HG02870 (cell line): Measurements from ENCODE around the gene HNRNPA3.
"Not testable (repeated sequence)": the region's sequence is repeated elsewhere in the genome, so short reads cannot be mapped to it uniquely, and the experiment has no call there.

ENCODE experiments used
- ATAC-seq: cut with Tn5 transposase; IDR thresholded peaks from one replicate; pipeline ENCODE4 v1.9.1; 2021; ENCODE audit warnings: mild to moderate bottlenecking, moderate library complexity; ENCODE audit not compliant: unreplicated experiment

HNRNPA3 gene

DNA sequence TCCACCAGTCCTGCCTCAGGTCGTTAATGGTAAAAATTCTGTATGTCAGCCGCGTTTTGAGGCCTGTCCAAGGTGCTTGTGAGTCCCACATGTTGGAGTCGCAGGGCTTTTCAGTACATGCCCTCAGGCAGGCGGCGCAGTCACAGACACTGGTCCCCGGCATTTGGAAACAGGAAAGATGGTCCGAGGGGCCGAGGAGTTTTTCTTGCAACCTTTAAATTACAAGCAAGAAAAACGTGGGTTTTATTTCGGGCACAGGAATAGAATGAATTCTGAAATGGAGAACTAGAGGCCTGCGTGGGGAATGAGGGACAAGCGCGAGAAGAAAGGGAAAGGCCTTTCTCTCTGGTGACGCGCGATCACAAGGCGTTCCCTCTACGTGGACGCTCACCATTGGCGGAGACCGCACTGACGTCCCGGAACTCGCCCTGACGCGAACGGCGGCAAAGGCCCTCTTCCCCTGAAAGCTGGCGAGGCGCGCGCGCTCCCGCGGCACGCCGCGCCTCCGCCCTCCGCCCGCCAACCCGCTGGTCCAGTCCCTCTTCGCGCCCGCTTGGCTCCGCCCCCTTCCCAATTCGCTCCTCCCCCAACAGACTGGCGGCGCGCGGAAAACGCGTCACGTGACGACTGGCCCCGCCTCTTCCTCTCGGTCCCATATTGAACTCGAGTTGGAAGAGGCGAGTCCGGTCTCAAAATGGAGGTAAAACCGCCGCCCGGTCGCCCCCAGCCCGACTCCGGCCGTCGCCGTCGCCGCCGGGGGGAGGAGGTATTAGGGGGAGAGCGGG is at the start of gene HNRNPA3:
HNRNPA3 (plus strand) TSS at position 689 of the 785 bp plus-strand sequence; CDS start at position 695, 6 bp downstream.
- ATAC-seq: peak; percentile 82

DNA sequence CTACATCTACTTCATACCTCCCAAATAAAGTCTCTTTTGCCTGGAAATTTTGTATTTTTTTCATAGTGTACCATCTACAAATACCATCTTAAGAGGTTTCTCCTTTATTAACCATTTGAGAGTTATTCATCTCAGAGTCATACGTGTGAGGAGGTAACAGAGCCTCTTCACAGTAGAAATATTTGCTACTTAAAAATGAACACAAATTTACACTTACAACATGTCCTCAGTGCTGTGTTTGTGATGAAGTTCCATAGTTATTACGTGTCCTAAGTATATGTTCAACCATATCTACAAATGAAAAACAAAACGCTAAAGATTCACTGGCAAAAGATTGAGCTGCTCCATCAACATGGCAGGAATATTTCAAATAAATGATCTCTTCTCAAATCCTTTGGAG is 48.5 kb upstream of the HNRNPA3 start:
- ATAC-seq: no peak

DNA sequence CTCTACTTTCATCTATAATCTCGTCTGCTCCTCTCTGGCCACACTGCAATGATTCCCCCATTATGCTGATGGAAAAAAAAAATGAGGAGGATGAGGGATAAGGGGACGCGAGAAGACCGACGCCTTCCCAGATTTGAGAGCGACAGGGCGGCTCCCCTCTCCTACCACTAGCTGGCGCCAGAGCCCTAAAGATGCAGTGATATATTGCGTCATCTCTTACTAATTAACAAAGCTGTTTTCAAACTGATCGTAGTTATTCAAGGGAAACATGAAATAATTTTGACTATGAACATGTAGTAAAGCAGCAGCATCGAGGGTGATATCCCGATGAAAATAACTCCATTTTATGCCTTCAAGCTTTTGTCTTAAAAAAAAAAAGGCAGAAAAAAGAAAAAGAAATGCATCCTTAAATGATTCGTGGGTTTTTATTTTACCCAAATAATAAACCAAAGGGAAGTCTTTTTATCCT is 48.0 kb upstream of the HNRNPA3 start:
- no peak for ATAC-seq

DNA sequence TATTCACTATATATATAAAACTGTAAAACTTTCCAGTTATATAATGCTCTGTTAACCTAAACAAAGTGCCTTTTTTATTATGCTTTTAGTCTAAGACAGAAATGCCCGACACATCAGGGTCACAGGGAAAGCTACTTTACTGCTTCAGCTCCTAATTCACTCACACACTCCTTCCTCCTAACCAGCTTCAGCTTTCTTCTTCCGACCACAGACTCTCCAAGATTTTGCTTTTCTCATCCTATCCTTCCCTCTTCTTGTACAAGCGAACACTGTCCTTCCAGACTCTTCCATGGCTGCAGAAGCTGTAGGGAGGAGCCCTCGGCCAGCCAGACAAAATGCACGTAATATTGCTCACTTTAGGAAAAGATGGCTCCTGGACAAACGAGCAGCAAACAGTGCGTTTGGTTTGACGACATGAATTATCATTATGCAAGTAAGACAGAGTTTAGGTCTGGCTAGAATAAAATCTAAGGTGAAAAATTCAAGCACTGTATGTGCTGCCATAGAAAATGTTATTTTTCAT is 47.5 kb upstream of the HNRNPA3 start:
- no peak for ATAC-seq

DNA sequence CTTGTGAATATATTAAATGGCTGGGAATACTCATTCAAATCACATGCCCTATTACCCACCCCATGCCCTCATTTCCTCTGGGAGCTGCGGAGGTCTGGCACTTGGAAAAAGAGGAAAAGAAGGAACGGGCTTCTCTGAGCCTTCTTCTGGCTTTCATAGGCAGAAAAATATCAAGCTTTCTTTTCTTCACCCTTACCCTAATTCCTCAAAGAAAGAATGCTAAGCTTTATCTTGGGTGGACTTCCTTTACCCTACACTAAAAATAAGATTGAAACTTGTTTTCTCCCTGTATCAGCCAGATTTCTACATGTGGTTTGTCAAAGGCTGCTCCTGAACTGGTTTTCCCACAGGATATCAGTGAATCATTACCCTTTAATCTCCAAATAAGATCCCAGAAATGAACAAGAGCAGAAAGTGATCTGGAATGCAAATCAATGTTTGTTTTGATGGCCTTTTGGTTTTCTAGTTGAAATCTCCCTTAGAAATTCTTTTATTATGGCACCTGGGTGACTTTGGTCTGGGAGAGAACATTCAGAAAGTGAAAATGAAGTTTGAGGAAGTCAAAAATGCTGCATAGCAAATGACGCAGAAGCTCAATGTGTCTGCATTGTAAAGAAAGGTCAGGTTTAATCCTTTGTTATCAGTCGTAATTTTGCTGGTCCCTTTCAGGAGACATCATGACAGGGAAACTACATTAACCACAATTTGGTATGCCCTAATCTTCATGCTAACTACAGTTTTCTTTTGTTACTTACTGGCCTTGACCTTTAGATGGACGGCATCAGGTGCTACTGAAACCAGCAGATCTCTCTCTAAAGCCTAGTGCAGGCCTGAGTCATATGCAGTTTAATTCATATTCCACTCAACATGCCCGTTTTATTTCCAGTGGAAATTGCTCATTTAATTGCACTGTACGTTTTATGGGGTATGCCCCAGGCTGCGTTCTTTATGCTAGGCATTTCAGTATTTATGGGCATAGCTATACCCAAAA is 46.6 kb upstream of the HNRNPA3 start:
- peak; percentile 58 for ATAC-seq

DNA sequence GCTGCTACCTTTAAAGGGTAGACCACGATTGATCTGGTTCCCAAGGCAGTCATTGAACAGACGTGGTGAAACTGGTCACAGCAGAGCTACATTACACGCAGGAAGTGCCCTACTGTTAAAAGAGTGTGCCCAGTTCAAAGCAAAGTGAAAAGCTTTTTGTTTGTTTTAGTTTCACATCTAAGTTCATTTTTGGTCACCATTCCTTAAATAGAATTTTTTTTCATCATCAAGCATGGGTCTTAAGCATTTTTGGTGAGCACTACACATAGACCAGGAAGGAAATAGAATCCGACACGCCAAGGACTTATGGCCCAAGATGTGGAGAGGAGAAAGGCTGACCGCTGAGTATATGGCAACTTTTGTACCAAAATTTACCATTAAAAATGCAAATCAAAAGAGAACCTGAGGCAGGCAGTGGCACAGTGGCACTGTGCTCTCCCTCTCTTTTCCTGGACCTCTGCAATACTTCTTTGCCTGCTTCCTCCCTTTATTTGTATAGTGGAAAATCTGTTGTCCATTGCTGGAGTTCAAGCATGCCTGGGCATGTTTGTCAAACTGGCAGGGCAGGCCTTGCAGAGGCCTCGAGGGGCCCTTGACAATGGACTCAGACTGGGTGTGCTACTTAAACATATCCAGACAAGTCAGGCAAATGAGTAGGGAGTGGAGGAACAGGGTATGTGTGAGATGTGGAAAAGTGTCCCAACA is 42.6 kb upstream of the HNRNPA3 start:
- ATAC-seq: peak; percentile 42

DNA sequence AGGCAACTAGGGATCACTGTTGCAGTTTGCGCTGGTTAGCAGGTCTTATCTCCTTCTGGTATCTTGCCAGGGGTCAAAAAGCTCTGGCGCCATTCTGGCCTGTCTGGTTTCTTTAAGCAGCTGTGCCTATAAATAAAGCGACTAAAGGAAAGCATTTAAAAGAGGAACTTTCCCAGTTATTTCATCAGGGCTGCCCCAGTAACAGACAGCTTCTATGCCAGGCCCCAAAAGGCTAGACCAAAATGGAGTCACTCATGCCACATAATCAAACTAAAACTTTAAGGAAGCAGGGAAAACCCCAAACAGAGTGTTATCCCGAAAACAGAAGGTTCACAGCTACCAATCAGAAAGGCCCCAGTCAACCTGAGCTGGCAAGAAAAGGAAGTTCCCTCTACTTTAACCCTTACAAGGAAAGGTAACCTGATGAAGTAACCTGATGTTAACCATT is 41.2 kb upstream of the HNRNPA3 start:
- no peak for ATAC-seq

DNA sequence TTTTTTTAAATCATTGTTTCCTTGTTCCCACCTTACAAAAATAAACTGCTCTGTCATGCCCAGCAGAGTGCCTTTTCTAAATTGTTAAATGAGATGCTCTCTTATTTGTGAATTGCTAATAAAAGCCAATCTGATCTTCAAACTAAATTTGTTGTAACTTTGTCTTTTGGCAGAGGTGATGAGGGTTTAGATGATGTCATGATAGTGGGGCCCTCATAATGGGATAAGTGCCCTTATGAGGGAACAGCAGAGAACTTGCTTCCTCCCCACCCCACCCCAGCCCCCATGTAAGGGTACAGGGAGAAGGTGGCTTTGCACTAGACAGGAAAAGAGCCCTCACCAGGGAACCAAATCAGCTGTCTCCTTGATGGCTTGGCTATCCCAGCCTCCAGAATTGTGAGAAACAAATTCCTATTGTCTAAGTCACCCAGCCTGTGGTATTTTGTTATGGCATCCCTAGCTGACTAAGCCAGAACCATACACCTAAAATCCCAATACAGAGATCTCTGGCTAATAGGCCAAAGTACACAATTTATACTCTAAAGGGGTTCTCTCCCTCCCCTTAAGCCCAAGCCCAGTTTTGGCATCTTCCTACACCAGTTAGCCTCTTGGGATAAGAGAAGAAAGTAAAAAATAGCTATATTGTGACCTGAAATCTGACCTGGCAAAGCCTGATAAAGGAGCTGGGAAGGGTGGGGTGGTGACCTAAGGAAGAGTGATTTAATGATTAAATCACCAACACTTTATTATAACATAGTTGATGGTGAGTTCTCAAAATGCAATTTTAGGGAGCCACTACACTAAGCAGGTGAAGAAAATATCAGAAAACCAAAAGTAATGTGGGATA is 40.3 kb upstream of the HNRNPA3 start:
- ATAC-seq: no peak

DNA sequence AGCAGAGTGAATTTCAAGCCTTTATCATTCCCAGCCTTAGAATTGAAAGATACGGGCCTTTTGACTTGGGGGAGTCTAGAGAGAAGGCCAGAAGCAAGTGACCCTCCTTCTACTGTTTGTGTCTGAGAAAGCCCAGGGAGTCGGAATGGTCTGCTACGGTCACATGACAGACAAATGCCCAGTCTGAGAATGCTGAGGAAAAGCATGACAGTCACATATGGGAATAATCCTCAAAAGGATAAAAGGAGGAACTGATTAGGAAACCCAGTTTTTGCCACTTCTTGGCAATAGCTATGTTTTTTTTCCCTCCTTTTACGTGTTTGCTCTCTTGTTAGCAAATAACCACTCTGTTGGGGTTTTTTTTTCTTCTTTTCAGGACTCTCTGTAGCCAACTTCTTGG is 38.1 kb upstream of the HNRNPA3 start:
- no peak for ATAC-seq

DNA sequence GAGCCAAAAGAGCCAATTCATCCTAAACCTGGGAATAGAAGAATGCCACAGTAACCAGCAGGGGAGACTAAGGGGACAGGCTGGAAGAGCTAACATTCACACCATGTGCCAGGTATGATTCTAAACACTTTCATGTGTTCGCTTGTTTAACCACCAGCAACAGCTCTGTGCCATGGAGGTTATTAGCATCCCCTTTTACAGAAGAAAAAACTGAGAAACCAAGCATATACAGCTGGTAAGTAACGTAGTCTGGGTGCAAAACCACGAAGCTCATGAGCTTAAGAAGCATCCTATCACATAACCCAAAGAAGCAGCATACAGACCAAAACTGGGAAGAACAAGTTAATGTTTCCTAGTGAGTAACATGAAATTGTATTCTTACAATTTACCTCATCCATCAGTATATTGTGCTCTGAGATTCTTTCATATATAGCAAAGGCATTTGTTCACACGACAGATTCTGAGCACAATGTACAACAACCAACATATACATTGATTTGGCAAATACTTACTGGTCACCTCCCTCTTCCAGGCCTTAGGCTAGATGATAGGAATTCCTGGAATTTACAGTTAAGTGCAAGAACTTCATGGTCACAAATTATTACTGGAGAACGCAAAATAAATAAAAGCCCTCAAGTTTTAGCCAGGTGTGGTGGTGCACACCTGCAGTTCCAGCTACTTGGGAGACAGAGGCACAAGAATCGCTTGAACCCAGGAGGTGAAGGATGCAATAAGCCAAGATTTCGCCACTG is 36.5 kb upstream of the HNRNPA3 start:
- ATAC-seq: no peak

DNA sequence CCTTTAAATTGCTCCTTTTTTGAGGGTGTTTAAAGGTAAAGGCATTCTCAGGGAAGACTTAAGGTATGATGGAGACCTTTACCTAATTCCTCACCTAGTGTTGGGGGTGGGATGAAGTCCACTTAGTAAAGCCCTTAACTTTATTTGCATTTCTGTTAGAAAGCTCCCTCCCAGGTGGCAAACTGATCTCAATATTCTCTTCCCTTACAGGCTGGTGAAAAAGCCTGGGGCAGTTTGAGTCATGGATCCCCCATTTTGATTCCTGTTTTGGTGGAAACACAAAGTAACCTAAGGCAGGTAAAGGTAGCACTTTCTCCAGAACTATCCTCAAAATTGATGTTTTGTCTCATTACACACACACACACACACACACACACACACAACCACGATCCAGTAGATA is 33.8 kb upstream of the HNRNPA3 start:
- ATAC-seq: no peak

DNA sequence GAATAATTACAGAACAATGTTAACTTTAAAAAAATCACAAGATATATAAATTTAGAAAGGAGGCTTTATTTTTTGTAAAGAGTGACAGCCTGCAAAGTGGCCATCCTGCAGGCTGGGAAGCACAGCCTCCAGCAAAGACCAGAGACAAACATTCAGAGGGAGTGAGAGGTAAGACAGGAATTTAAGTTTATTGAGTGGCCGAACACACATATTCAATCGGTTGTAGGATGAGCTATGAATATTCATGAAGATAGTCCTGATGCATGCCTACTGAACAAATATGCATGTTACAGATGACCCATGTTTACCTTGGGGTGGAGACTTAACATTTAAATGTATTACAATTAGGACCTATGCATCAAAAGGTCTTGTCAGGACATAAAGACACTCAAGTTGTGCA is 33.4 kb upstream of the HNRNPA3 start:
- no peak for ATAC-seq

DNA sequence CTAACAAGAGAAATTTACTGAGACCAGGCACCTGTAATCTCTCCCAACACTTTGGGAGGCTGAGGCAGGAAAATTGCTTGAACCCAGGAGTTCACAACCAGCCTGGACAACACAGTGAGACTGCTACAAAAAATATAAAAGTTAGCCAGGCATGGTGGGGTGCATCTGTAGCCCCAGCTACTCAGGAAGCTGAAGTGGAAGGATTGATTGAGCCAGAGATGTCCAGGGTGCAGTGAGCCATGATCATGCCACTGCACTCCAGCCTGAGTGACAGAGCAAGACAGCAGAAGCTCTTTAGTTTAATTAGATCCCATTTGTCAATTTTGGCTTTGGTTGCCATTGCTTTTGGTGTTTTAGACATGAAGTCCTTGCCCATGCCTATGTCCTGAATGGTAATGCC is 32.9 kb upstream of the HNRNPA3 start:
- ATAC-seq: not testable (repeated sequence)

DNA sequence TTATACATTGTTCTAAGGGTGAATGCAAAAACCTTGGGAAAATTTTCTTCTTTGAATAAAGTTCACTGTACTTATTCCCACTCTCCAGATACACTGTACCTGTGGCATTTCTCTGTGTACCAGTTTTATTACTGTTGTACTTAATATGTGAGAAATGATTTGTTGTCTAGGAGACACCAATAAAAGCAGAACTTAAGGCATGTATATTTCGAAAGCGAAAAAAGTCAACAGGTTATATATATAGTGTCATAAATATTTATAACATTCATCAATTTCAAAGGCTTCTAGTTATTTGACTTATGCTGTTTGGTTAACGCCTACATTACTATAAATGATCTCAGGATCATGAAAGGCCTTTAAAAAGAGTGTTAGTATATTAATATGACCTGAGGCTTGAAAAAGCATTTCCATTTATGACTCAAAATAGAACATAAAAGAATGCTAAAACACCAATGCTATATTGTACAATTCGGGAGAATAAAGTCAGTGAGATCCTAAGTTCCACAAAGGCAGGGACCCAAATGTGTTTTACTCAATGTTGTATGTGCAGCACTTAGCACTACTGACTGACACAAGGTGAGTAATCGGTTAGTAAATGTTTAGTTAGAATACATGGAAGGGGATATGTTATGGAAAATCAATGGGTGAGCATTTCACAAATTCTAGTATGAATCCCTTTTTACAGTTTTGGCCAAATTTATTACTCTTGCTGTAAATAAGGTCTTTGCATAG is 32.2 kb upstream of the HNRNPA3 start:
- no peak for ATAC-seq

DNA sequence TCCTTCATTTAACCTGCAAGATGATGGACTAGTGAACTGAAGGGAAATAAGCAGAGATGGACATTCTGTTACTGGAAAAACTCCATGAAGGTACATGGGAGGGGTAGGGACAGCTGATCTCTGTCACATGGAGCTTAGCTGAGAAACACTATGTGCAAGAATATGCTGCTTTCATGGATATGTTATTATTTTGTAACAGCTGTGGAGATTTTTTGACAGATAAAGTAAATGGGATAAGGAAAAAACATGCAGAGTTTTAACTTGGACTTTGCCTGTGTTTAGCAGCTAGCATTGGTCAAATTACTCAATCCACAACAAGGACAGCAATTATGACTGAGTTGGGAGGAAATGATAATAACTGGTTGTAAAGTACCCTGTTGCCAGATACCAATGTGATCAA is 28.7 kb upstream of the HNRNPA3 start:
- no peak for ATAC-seq

DNA sequence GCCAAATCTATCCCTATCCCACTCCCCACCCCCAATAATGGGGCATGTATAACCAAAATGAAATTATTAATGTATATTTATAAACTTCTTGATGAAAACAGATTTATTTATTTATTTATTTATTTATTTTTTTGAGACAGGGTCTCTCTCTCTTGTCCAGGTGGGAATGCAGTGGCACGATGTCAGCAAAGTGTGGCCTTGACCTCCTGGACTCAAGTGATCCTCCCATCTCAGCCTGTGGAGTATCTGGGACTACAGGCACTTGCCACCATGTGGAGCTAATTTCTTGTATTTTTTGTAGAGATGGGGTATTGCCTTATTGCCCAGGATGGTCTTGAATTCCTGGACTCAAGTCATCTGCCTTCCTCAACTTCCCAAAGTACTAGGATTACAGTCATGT is 28.0 kb upstream of the HNRNPA3 start:
- no peak for ATAC-seq

DNA sequence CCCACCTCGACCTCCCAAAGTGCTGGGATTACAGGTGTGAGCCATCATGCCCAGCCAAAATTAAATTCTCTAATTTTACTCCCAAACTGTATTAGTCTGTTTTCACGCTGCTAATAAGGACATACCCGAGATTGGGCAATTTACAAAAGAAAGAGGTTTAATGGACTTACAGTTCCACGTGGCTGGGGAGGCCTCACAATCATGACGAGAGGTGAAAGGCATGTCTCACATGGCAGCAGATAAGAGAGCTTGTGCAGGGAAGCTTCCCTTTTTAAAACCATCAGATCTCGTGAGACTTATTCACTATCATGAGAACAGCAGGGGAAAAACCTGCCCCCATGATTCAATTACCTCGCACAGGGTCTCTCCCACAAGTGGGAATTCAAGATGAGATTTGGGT is 26.6 kb upstream of the HNRNPA3 start:
- not testable (repeated sequence) for ATAC-seq

DNA sequence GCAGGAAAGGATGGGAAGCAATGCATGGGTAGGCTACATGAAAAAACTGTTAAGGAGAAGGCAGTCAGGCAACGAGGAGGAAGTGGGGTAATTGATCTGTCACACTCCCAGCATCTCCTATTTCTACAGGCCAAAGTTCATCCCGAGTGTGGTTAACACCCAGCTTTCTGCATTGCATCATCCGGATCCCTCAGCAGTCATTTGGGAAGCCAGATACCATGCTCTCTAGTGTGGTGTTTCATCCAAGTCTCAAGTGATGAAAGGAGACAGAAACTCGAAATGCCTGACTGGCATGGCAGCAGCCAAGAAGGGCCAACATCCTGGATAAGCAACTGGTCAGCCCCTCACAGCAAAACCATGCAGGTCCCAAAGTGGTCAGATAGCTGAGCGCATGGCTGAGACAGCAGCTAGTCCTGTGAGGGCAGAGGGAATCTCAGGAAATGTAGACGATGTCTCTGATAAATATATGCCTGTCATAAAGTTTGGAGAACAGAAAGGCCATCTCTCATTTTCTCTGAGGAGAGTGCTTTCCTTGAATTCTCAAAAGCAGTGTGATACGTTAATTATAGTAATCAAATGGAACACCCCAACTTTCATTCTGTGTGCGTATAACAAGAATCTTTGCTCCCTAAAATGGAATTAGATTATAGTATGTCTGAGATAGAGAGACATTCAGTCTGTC is 24.8 kb upstream of the HNRNPA3 start:
- no peak for ATAC-seq
